IMR-90 (cell line): ENCODE results near the gene OR2L2. TPM values are rescaled to one million over a fixed set of nuclear protein-coding genes. Genes with fewer than 3 reads are reported as not detected.

Experiments
- ATAC-seq: fragments of 200-7000 bp; cut with Tn5 transposase; 2 replicates; pipeline ENCODE4 v1.9.1; 2020; ENCODE audit warnings: low read depth, mild to moderate bottlenecking, moderate library complexity
- BruUV-seq: library from RNA; stranded (reverse); fragments of 400-500 nt; replicated peaks from 2 replicates; lab custom pipeline; 2021; lab: Mats Ljungman, UMichigan
- CTCF ChIA-PET: fragments of 300-600 bp; formaldehyde crosslinking; extraction: SDS; loops from one replicate; lab custom pipeline; 2021; ENCODE audit warnings: antibody characterized with exemption; lab: Yijun Ruan, JAX
- POLR2A ChIA-PET: fragments of 300-600 bp; sonication (Branson Sonifier 250); formaldehyde crosslinking; loops from one replicate; lab custom pipeline; 2022; ENCODE audit warnings: antibody characterized with exemption; ENCODE audit not compliant: unreplicated experiment; lab: Charles Lee
- DNase-seq: peaks from one replicate; pipeline ENCODE4 v3.0.0; 2013
- H2AFZ ChIP-seq: replicated peaks from 2 replicates; pipeline ENCODE3; 2013; ENCODE audit warnings: low read length, mild to moderate bottlenecking; ENCODE audit not compliant: poor library complexity
- H2AK5ac ChIP-seq: 2 replicates; pipeline ENCODE4 v1.6.1; 2013; ENCODE audit warnings: low read depth, low read length, inconsistent platforms
- H2AK9ac ChIP-seq: replicated peaks from 2 replicates; pipeline ENCODE3; 2013; ENCODE audit warnings: mild to moderate bottlenecking, low read depth, low read length, moderate library complexity; ENCODE audit not compliant: poor library complexity
- H2BK120ac ChIP-seq: 2 replicates; pipeline ENCODE4 v1.6.1; 2013; ENCODE audit warnings: low read depth, low read length, inconsistent platforms
- H2BK15ac ChIP-seq: 3 replicates; pipeline ENCODE4 v1.6.1; 2013; ENCODE audit warnings: low read depth, low read length, inconsistent platforms
- H2BK20ac ChIP-seq: 2 replicates; pipeline ENCODE4 v1.6.1; 2013; ENCODE audit warnings: low read depth, mild to moderate bottlenecking, inconsistent platforms, low read length, moderate library complexity
- H2BK5ac ChIP-seq: 2 replicates; pipeline ENCODE4 v1.6.1; 2013; ENCODE audit warnings: mild to moderate bottlenecking, low read depth, low read length, inconsistent platforms; ENCODE audit not compliant: poor library complexity, severe bottlenecking
- H3K14ac ChIP-seq: replicated peaks from 2 replicates; pipeline ENCODE4 v1.6.1; 2013; ENCODE audit warnings: low read depth, low read length, inconsistent platforms
- H3K18ac ChIP-seq: 2 replicates; pipeline ENCODE4 v1.6.1; 2013; ENCODE audit warnings: low read depth, low read length, control low read depth
- H3K23ac ChIP-seq: 2 replicates; pipeline ENCODE4 v1.6.1; 2013; ENCODE audit warnings: low read depth, low read length, inconsistent platforms
- H3K27ac ChIP-seq: 2 replicates; pipeline ENCODE4 v1.5.1; 2013; ENCODE audit warnings: mild to moderate bottlenecking, control low read depth, low read length; ENCODE audit not compliant: insufficient read depth
- H3K27me3 ChIP-seq: 2 replicates; pipeline ENCODE4 v1.6.1; 2013; ENCODE audit warnings: low read length; ENCODE audit not compliant: control insufficient read depth, insufficient read depth
- H3K36me3 ChIP-seq: 2 replicates; pipeline ENCODE4 v1.6.1; 2013; ENCODE audit warnings: low read length, mixed read lengths; ENCODE audit not compliant: control insufficient read depth, insufficient read depth
- H3K4ac ChIP-seq: 2 replicates; pipeline ENCODE4 v1.6.1; 2013; ENCODE audit warnings: low read depth, low read length, inconsistent platforms
- H3K4me1 ChIP-seq: 2 replicates; pipeline ENCODE4 v1.6.1; 2013; ENCODE audit warnings: low read length, mixed read lengths; ENCODE audit not compliant: control insufficient read depth, insufficient read depth
- H3K4me2 ChIP-seq: 2 replicates; pipeline ENCODE4 v1.6.1; 2013; ENCODE audit warnings: low read depth, mild to moderate bottlenecking, control low read depth, low read length, moderate library complexity
- H3K4me3 ChIP-seq: 2 replicates; pipeline ENCODE4 v1.5.1; 2013; ENCODE audit warnings: low read depth, mild to moderate bottlenecking, control low read depth, low read length, moderate library complexity; ENCODE audit not compliant: insufficient read depth
- H3K56ac ChIP-seq: 2 replicates; pipeline ENCODE4 v1.6.1; 2013; ENCODE audit warnings: low read length, inconsistent platforms; ENCODE audit not compliant: insufficient read depth; ENCODE audit errors: extremely low read depth
- H3K79me1 ChIP-seq, 2 experiments: 2 replicates each; pipeline ENCODE4 v1.6.1; 2013; ENCODE audit warnings: low read length in 2 of 2, inconsistent platforms in 1 of 2, low read depth in 1 of 2
- H3K9ac ChIP-seq: 2 replicates; pipeline ENCODE4 v1.6.1; 2013; ENCODE audit warnings: low read depth, low read length, control low read depth
- H3K9me1 ChIP-seq: 2 replicates; pipeline ENCODE4 v1.6.1; 2013; ENCODE audit warnings: low read length, inconsistent platforms; ENCODE audit not compliant: insufficient read depth
- H3K9me3 ChIP-seq: 2 replicates; pipeline ENCODE4 v1.6.1; 2013; ENCODE audit warnings: low read length; ENCODE audit not compliant: control insufficient read depth, insufficient read depth
- H4K20me1 ChIP-seq: 2 replicates; pipeline ENCODE4 v1.6.1; 2013; ENCODE audit warnings: low read length, inconsistent platforms; ENCODE audit not compliant: insufficient read depth
- H4K5ac ChIP-seq: 2 replicates; pipeline ENCODE4 v1.6.1; 2013; ENCODE audit warnings: mild to moderate bottlenecking, low read depth, low read length, control low read depth
- H4K8ac ChIP-seq, 2 experiments: 2 replicates each; pipeline ENCODE4 v1.6.1; 2013; ENCODE audit warnings: low read depth in 2 of 2, low read length in 2 of 2, control low read depth in 1 of 2, inconsistent platforms in 1 of 2
- H4K91ac ChIP-seq: 2 replicates; pipeline ENCODE4 v1.6.1; 2013; ENCODE audit warnings: low read depth, low read length, inconsistent platforms; ENCODE audit not compliant: insufficient read depth
- BHLHE40 ChIP-seq: fragments of 150-350 bp; IDR thresholded peaks from 2 replicates; pipeline ENCODE4 v1.6.1; 2016; ENCODE audit warnings: mild to moderate bottlenecking, low read depth, low read length
- CEBPB ChIP-seq: IDR thresholded peaks from 2 replicates; pipeline ENCODE4 v1.6.1; 2012; ENCODE audit warnings: low read depth, low read length, improper control_type of control experiment
- CHD1 ChIP-seq: IDR thresholded peaks from 2 replicates; pipeline ENCODE4 v1.6.1; 2012; ENCODE audit warnings: low read depth, low read length, improper control_type of control experiment
- ELK1 ChIP-seq: fragments of 150-350 bp; IDR thresholded peaks from 2 replicates; pipeline ENCODE4 v1.6.1; 2016; ENCODE audit warnings: low read depth, mild to moderate bottlenecking, low read length, moderate library complexity, borderline replicate concordance
- FOS ChIP-seq: fragments of 150-350 bp; IDR thresholded peaks from 2 replicates; pipeline ENCODE4 v1.6.1; 2016; ENCODE audit warnings: low read depth, low read length
- MAFK ChIP-seq: IDR thresholded peaks from 2 replicates; pipeline ENCODE4 v1.6.1; 2012; ENCODE audit warnings: low read depth, low read length, improper control_type of control experiment
- MXI1 ChIP-seq: IDR thresholded peaks from 2 replicates; pipeline ENCODE4 v1.6.1; 2012; ENCODE audit warnings: low read depth, mild to moderate bottlenecking, low read length, moderate library complexity, borderline replicate concordance
- NFE2L2 ChIP-seq: fragments of 150-350 bp; IDR thresholded peaks from 2 replicates; pipeline ENCODE4 v1.6.1; 2016; ENCODE audit warnings: low read depth, mild to moderate bottlenecking, low read length
- POLR2A ChIP-seq: IDR thresholded peaks from 2 replicates; pipeline ENCODE4 v1.6.1; 2012; ENCODE audit warnings: mild to moderate bottlenecking, low read depth, low read length
- RAD21 ChIP-seq: IDR thresholded peaks from 2 replicates; pipeline ENCODE4 v1.6.1; 2012; ENCODE audit warnings: low read length, improper control_type of control experiment
- RCOR1 ChIP-seq: IDR thresholded peaks from 2 replicates; pipeline ENCODE4 v1.6.1; 2012; ENCODE audit warnings: mild to moderate bottlenecking, low read length, improper control_type of control experiment; ENCODE audit not compliant: insufficient replicate concordance
- RFX5 ChIP-seq: IDR thresholded peaks from 2 replicates; pipeline ENCODE4 v1.8.0; 2012; ENCODE audit warnings: low read depth, mild to moderate bottlenecking, low read length, moderate library complexity
- SMC3 ChIP-seq: fragments of 150-350 bp; IDR thresholded peaks from 2 replicates; pipeline ENCODE4 v1.6.1; 2016; ENCODE audit warnings: low read depth, mild to moderate bottlenecking, antibody characterized with exemption, low read length, moderate library complexity
- USF2 ChIP-seq: fragments of 150-350 bp; IDR thresholded peaks from 2 replicates; pipeline ENCODE4 v1.6.1; 2017; ENCODE audit warnings: mild to moderate bottlenecking, antibody characterized with exemption, low read length, low read depth
- WGBS, 2 experiments: methylation state at CpG; one replicate each; pipeline versions ENCODE4 v1.1.5 to v1.1.7; 2013; ENCODE audit warnings: missing lambda C conversion rate in 2 of 2; ENCODE audit not compliant: insufficient read length in 1 of 2; ENCODE audit errors: extremely low coverage in 2 of 2; 5-methylcytosine and 5-hydroxymethylcytosine counted together
- dilution Hi-C: fragments of 300-500 bp; cut with HindIII; formaldehyde crosslinking; loops from one replicate; pipeline ENCODE4 v1.14.3; 2018; ENCODE audit warnings: low sequenced_read_pairs; ENCODE audit not compliant: unreplicated experiment
- in situ Hi-C: fragments of 300-500 bp; cut with MboI; formaldehyde crosslinking; loops from 3 replicates; pipeline ENCODE4 v1.14.3; 2019; ENCODE audit warnings: low sequenced_read_pairs, inconsistent platforms, mixed read lengths
- intact Hi-C: fragments of 100-400 bp; cut with micrococcal nuclease; formaldehyde crosslinking; loops from 2 replicates; pipeline ENCODE4 v1.10.0; 2022
- polyA plus RNA-seq, 3 experiments: library from polyadenylated mRNA; depleted of rRNA; stranded (reverse); fragments of >200 nt; gene quantifications; 2 replicates each; pipeline ENCODE4 v1.2.3, GENCODE V29; 2012; ENCODE audit warnings: low replicate concordance in 1 of 3
- total RNA-seq: library from RNA; depleted of rRNA; stranded (reverse); fragments of >200 nt; gene quantifications from 2 replicates; pipeline ENCODE4 v1.2.3, GENCODE V29; 2012
- TF ChIP-seq, protein P1 (sequence below): conservative IDR thresholded peaks from 2 replicates; pipeline ENCODE4 v1.5.1; 2012; ENCODE audit warnings: mild to moderate bottlenecking, low read depth, low read length, improper control_type of control experiment

Gene OR2L2
- total and polyA plus RNA-seq, 2 of the 4 experiments (the other 2 are of a cell fraction) = not detected

GRCh38 chr1:248045209-248045608, 15.3 kb downstream of the OR2L2 start:
- H3K9me1 ChIP-seq = no peaks in the 10 kb centered on the region
- no peak overlapping the region for H3K18ac ChIP-seq
- TF ChIP-seq CHD1 (no peak), CEBPB (no peak), RCOR1 (no peak), FOS (no peak), POLR2A (no peak), BHLHE40 (no peak), SMC3 (no peak), ELK1 (no peak), MXI1 (no peak), MAFK (no peak), NFE2L2 (no peak), RFX5 (no peak), RAD21 (no peak), USF2 (no peak)
- TF ChIP-seq, protein P1, sequence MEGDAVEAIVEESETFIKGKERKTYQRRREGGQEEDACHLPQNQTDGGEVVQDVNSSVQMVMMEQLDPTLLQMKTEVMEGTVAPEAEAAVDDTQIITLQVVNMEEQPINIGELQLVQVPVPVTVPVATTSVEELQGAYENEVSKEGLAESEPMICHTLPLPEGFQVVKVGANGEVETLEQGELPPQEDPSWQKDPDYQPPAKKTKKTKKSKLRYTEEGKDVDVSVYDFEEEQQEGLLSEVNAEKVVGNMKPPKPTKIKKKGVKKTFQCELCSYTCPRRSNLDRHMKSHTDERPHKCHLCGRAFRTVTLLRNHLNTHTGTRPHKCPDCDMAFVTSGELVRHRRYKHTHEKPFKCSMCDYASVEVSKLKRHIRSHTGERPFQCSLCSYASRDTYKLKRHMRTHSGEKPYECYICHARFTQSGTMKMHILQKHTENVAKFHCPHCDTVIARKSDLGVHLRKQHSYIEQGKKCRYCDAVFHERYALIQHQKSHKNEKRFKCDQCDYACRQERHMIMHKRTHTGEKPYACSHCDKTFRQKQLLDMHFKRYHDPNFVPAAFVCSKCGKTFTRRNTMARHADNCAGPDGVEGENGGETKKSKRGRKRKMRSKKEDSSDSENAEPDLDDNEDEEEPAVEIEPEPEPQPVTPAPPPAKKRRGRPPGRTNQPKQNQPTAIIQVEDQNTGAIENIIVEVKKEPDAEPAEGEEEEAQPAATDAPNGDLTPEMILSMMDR = no peak
- H2BK15ac ChIP-seq = no peak overlapping the region
- no peak overlapping the region for H3K4ac ChIP-seq
- H3K36me3 ChIP-seq = no peaks in the 10 kb centered on the region
- no peak overlapping the region for H2BK120ac ChIP-seq
- H2AK5ac ChIP-seq = no peak overlapping the region
- H4K5ac ChIP-seq = no peak overlapping the region
- ChIA-PET CTCF (no interaction called here), POLR2A (no interaction called here)
- H3K4me2 ChIP-seq = no peak overlapping the region
- DNase-seq (no peak), ATAC-seq (no peak)
- no peaks in the 10 kb centered on the region for H3K79me1 ChIP-seq
- no peak overlapping the region for H4K8ac ChIP-seq
- peaks cover 8% of the 10 kb centered on the region for H3K9me3 ChIP-seq
- H2AFZ ChIP-seq = no peak overlapping the region
- in situ Hi-C loops (no loop called here), dilution Hi-C loops (no loop called here), intact Hi-C loops (no loop called here)
- H3K4me1 ChIP-seq = no peaks in the 10 kb centered on the region
- H2AK9ac ChIP-seq = no peak overlapping the region
- H2BK5ac ChIP-seq = no peak overlapping the region
- H3K23ac ChIP-seq = no peak overlapping the region
- no peak overlapping the region for H2BK20ac ChIP-seq
- no peaks in the 10 kb centered on the region for H4K20me1 ChIP-seq
- no peak overlapping the region for H3K56ac ChIP-seq
- H3K14ac ChIP-seq = no peak overlapping the region
- no peak overlapping the region for H3K27ac ChIP-seq
- H3K4me3 ChIP-seq = no peak overlapping the region
- no CpG with 5 or more reads among the region's 5 CpGs for WGBS, 2 experiments
- no peak overlapping the region for H3K9ac ChIP-seq
- no TSS peak for BruUV-seq
- no peak overlapping the region for H4K91ac ChIP-seq
- H3K27me3 ChIP-seq = no peaks in the 10 kb centered on the region
